Common myeloid progenitor, CD34-positive (primary cell): ENCODE data around the gene LDHD.
"Not testable (repeated sequence)": the region's sequence is repeated elsewhere in the genome, so short reads cannot be mapped to it uniquely, and the experiment has no call there.

Source experiments
- CTCF ChIA-PET: fragments of 350-600 bp; sonication (Branson Sonifier 250); formaldehyde crosslinking; loops from one replicate; lab custom pipeline; 2021; ENCODE audit warnings: antibody characterized with exemption; lab: Charles Lee
- POLR2A ChIA-PET: fragments of 350-600 bp; sonication (Branson Sonifier 250); formaldehyde crosslinking; loops from one replicate; lab custom pipeline; 2021; ENCODE audit warnings: antibody characterized with exemption; lab: Charles Lee
- DNase-seq, 3 donors: peaks; one replicate each; pipeline versions ENCODE4 v3.0.0 to v3.0.0-alpha.2; 2013
- H3K27ac ChIP-seq, 2 experiments: 1 replicate in 1 of 2; 2 replicates in 1 of 2; pipeline ENCODE4 v1.7.0; 2013; ENCODE audit warnings: inconsistent platforms in 2 of 2, low read length in 2 of 2, mild to moderate bottlenecking in 2 of 2, low read depth in 1 of 2, moderate library complexity in 1 of 2; ENCODE audit not compliant: severe bottlenecking in 2 of 2, insufficient read depth in 1 of 2, poor library complexity in 1 of 2
- H3K27me3 ChIP-seq, 5 experiments: replicated peaks in 2 of 5; 1 replicate in 3 of 5; 2 replicates in 2 of 5; pipeline versions ENCODE4 v1.6.1 to v1.7.0; 2013; ENCODE audit warnings: low read length in 4 of 5, mild to moderate bottlenecking in 2 of 5, moderate library complexity in 2 of 5, inconsistent platforms in 1 of 5; ENCODE audit not compliant: insufficient read depth in 5 of 5, control insufficient read depth in 4 of 5
- H3K36me3 ChIP-seq, 4 experiments: 1 replicate in 2 of 4; 2 replicates in 2 of 4; pipeline versions ENCODE4 v1.6.1 to v1.7.0; 2013; ENCODE audit warnings: low read length in 3 of 4, control low read depth in 1 of 4, mild to moderate bottlenecking in 1 of 4; ENCODE audit not compliant: control insufficient read depth in 4 of 4, insufficient read depth in 4 of 4
- H3K4me1 ChIP-seq, 4 experiments: 1 replicate in 3 of 4; 2 replicates in 1 of 4; pipeline versions ENCODE4 v1.6.1 to v1.7.1; 2013; ENCODE audit warnings: low read length in 3 of 4, mild to moderate bottlenecking in 3 of 4, control low read depth in 1 of 4, inconsistent platforms in 1 of 4, moderate library complexity in 1 of 4; ENCODE audit not compliant: control insufficient read depth in 4 of 4, insufficient read depth in 4 of 4; ENCODE audit errors: control extremely low read depth in 1 of 4
- H3K4me3 ChIP-seq, 7 experiments: 1 replicate in 4 of 7; 2 replicates in 3 of 7; pipeline versions ENCODE4 v1.5.1 to v1.7.0; 2013; ENCODE audit warnings: mild to moderate bottlenecking in 7 of 7, low read length in 6 of 7, moderate library complexity in 6 of 7, inconsistent platforms in 2 of 7, low read depth in 2 of 7, control low read depth in 1 of 7; ENCODE audit not compliant: insufficient read depth in 4 of 7, control insufficient read depth in 1 of 7; ENCODE audit errors: extremely low read depth in 1 of 7
- H3K9me3 ChIP-seq, 5 experiments: 1 replicate in 4 of 5; 2 replicates in 1 of 5; pipeline versions ENCODE4 v1.6.1 to v1.7.1; 2013; ENCODE audit warnings: low read length in 4 of 5, mild to moderate bottlenecking in 2 of 5, inconsistent platforms in 1 of 5, low read depth in 1 of 5, moderate library complexity in 1 of 5; ENCODE audit not compliant: control insufficient read depth in 4 of 5, insufficient read depth in 2 of 5; ENCODE audit errors: control extremely low read depth in 1 of 5
- WGBS: methylation state at CpG from one replicate; pipeline ENCODE4 v1.1.5; 2013; ENCODE audit not compliant: insufficient coverage; 5-methylcytosine and 5-hydroxymethylcytosine counted together

The LDHD gene

DNA sequence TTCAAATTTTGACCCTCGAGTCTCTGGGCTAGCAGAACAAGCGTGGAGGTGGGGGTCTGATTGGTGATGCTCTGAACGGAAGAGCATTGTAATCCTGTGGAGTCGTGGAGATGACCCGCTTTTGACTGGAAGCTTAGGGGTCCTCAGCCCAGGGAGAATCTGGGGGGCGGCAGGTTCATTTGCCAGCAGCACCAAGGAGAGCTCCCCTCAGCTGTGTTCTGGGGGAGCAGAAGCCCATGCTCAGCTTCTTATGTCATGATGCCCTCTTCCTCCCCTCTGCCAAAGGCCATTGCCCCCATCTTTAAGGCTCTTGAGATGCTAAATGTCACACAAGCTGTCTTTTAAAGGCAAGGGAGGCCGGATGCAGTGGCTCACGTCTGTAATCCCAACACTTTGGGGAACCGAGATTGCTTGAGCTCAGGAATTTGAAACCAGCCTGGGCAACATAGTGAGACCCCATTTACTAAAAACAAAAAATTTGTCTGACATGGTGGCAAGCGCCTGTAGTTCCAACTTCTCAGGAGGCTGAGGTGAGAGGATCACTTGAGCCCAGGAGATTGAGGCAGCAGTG lies 19.3 kb downstream of the LDHD start:
- DNase-seq, result no peak
- Histone ChIP-seq H3K4me1 (peaks cover 3 to 92% (median 78%) of the 10 kb centered on the region in 4 experiments), H3K36me3 (peaks cover 8 to 62% (median 26%) of the 10 kb centered on the region in 4 experiments), H3K4me3 (peak overlapping the region in 2 of 7 experiments; percentile 32 to 35), H3K9me3 (no peaks in the 10 kb centered on the region), H3K27ac (no peak overlapping the region), H3K27me3 (no peaks in the 10 kb centered on the region)
- ChIA-PET POLR2A (interaction anchor here (0.6 to 1.1 kb wide), 5 partner anchors 11 to 95 kb away, joined by 3 to 4 read pairs (median 3); no protein-coding TSS in a partner anchor), CTCF (interaction anchor here (1.4 to 7.8 kb wide), 9 partner anchors 10 to 54 kb away, joined by 3 to 88 read pairs (median 6); no protein-coding TSS in a partner anchor)
- 83% methylated on average over 10 of the region's 10 CpGs for WGBS

DNA sequence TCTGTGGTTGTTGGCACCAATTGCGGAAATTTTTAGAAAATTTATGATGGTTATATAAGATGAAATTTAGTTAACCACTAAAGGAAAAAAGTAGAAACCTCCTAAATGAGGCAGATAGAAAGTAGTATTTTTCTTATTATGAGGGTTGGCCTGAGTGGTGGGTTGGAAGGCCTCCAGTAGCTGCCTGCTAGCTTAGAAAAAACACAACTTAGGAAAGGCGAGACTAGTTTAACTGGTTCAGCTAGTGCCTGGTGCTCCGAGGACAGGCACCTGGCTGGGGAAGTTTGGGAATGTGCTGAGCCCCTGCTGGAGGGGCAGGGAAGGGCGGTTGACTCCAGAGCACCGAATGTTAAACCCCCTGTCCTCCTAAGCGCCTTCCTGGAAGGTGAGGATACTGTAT lies 19.9 kb downstream of the LDHD start:
- H3K4me3 ChIP-seq, result peak overlapping the region in 2 of 7 experiments; percentile 32 to 35
- H3K4me1 ChIP-seq, result peaks cover 3 to 92% (median 74%) of the 10 kb centered on the region in 4 experiments
- peak in 2 of 3 donors; percentile 48 to 56 for DNase-seq
- H3K27me3 ChIP-seq, result no peaks in the 10 kb centered on the region
- CTCF ChIA-PET, result interaction anchor here (1.0 to 7.8 kb wide), 11 partner anchors 10 to 91 kb away, joined by 3 to 88 read pairs (median 6); no protein-coding TSS in a partner anchor
- peaks cover 8 to 56% (median 22%) of the 10 kb centered on the region in 4 experiments for H3K36me3 ChIP-seq
- WGBS, result 4% methylated on average over 2 of the region's 6 CpGs
- no peak overlapping the region for H3K27ac ChIP-seq
- POLR2A ChIA-PET, result interaction anchor here (0.6 to 1.1 kb wide), 3 partner anchors 11 to 94 kb away, joined by 3 to 4 read pairs (median 4); no protein-coding TSS in a partner anchor
- no peaks in the 10 kb centered on the region for H3K9me3 ChIP-seq

DNA sequence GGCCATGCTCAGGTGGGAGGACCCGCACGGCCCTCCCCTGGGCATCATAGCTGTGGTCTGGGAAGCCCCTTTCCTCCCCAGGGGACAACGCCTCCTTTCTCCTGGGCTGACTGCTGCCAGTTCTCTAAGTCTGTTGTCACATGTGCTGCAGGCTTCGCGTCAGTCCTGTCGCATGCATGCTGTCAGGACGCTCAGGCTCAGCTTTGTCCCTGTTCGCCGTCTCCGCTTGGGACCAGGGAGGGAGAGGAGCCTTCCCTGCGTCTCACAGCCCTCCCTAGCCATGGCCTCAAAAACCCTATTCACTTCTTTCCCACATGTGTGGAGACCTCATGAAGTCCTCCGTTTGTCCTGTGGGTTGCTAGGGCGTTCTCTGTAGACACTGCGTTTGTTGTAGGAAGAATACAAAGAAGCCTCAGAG lies 21.4 kb downstream of the LDHD start:
- Histone ChIP-seq H3K4me3 (no peak overlapping the region), H3K27ac (no peak overlapping the region), H3K36me3 (peaks cover 8 to 47% (median 20%) of the 10 kb centered on the region in 4 experiments), H3K4me1 (peaks cover 3 to 90% (median 71%) of the 10 kb centered on the region in 4 experiments), H3K27me3 (no peaks in the 10 kb centered on the region), H3K9me3 (no peaks in the 10 kb centered on the region)
- POLR2A ChIA-PET, result no interaction called here
- 81% methylated on average over 13 of the region's 14 CpGs for WGBS
- DNase-seq, result peak in 1 of 3 donors; percentile 51
- CTCF ChIA-PET, result interaction anchor here (0.7 to 1.4 kb wide), 4 partner anchors 11 to 59 kb away, joined by 3 to 5 read pairs (median 3); no protein-coding TSS in a partner anchor

DNA sequence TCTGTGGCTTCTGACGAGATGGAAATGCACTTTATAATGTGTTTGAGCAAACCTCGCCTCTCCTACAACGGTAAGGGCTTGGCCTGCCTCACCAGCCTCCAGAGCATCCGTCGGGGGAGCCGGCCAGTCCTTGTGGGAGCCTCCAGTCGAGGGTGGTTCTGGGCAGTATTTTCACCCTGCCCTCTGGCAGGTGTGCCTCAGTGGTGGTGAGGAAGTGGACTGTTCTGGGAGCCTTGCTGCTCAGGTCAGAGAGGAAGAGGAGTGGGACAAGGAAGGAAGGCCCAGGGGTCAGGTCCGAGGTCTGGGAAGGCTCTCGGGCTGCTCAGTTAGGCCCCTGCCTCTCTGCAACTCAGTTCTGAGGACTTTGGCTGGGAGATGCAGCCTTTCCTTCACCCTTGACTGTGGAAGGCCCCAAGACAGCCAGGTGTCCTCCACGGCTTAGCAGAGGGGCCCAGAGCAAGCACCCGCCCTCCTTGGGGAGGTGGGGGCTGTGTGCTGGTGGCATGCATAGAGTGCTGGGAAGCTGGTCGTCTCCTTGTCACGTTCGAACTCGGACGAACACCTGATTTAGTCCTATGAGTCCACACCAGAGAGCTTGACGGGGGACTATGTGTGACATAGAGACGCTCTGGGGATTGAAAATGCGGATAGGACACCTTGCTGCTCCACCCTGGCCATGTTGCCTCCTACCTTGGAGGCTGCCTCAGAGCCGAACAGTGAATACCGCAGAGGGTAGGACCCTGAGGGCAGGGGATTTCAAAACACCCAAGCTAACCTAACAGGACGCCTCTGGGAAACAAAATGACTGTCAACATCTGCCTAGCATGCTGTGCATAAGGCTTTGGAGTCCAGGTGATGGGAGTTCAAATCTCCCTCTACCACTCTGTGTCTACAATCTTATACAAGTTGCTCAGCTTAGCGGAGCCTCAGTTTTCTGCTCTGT lies 22.7 kb downstream of the LDHD start:
- Histone ChIP-seq H3K27ac (no peak overlapping the region), H3K4me1 (peaks cover 2 to 89% (median 70%) of the 10 kb centered on the region in 4 experiments), H3K9me3 (no peaks in the 10 kb centered on the region), H3K27me3 (no peaks in the 10 kb centered on the region), H3K36me3 (peaks cover 8 to 47% (median 20%) of the 10 kb centered on the region in 4 experiments), H3K4me3 (no peak overlapping the region)
- DNase-seq, result no peak
- ChIA-PET POLR2A (interaction anchor here (0.6 to 0.9 kb wide), 2 partner anchors 95 to 158 kb away, joined by 3 read pairs; partner anchors contain the start of gene ZNRF1), CTCF (interaction anchor here (0.9 to 1.0 kb wide), 2 partner anchors 14 to 29 kb away, joined by 3 read pairs; no protein-coding TSS in a partner anchor)
- WGBS, result 92% methylated on average over 17 of the region's 23 CpGs

GRCh38 chr16:75092777-75093176 lies 23.8 kb downstream of the LDHD start:
- no peak overlapping the region for H3K4me3 ChIP-seq
- DNase-seq, result no peak
- ChIA-PET CTCF (interaction anchor here (0.6 to 1.1 kb wide), 4 partner anchors 11 to 98 kb away, joined by 3 to 4 read pairs (median 3); no protein-coding TSS in a partner anchor), POLR2A (no interaction called here)
- H3K9me3 ChIP-seq, result no peaks in the 10 kb centered on the region
- WGBS, result 86% methylated on average over 5 of the region's 7 CpGs
- H3K4me1 ChIP-seq, result peaks cover 10 to 89% (median 70%) of the 10 kb centered on the region in 4 experiments
- H3K36me3 ChIP-seq, result peaks cover 10 to 44% (median 20%) of the 10 kb centered on the region in 4 experiments
- no peaks in the 10 kb centered on the region for H3K27me3 ChIP-seq
- no peak overlapping the region for H3K27ac ChIP-seq

GRCh38 chr16:75091619-75092018 lies 25.0 kb downstream of the LDHD start:
- POLR2A ChIA-PET, result interaction anchor here (0.6 kb wide), 1 partner anchor 49 kb away, joined by 3 read pairs; no protein-coding TSS in a partner anchor
- H3K4me3 ChIP-seq, H3K27ac ChIP-seq, H3K27me3 ChIP-seq, H3K9me3 ChIP-seq, DNase-seq: not testable (repeated sequence)
- CTCF ChIA-PET, result interaction anchor here (0.7 to 8.0 kb wide), 2 partner anchors 18 to 229 kb away, joined by 3 to 62 read pairs; no protein-coding TSS in a partner anchor
- H3K36me3 ChIP-seq, result peaks cover 10 to 35% (median 20%) of the 10 kb centered on the region in 4 experiments
- peaks cover 13 to 89% (median 70%) of the 10 kb centered on the region in 4 experiments for H3K4me1 ChIP-seq
- 100% methylated on average over 1 of the region's 3 CpGs for WGBS
